ENCODE results near the gene ZNF609.

The ZNF609 gene

GRCh38 chr15:64667736-64668161 is 207.4 kb downstream of the ZNF609 start:
- DNase-seq: no peak

DNA sequence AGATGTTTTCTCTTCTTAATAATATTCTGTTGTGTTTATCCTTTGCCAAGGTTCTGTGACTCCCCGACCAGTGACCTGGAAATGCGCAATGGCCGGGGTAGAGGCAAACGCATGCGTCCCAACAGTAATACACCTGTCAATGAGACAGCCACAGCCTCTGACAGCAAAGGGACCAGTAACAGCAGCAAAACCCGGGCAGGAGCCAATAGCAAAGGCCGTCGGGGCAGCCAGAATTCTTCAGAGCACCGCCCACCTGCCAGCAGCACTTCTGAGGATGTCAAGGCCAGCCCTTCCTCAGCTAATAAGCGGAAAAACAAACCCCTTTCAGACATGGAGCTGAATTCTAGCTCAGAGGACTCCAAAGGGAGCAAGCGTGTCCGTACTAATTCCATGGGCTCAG is 213.5 kb downstream of the ZNF609 start:
- no peak for DNase-seq

DNA sequence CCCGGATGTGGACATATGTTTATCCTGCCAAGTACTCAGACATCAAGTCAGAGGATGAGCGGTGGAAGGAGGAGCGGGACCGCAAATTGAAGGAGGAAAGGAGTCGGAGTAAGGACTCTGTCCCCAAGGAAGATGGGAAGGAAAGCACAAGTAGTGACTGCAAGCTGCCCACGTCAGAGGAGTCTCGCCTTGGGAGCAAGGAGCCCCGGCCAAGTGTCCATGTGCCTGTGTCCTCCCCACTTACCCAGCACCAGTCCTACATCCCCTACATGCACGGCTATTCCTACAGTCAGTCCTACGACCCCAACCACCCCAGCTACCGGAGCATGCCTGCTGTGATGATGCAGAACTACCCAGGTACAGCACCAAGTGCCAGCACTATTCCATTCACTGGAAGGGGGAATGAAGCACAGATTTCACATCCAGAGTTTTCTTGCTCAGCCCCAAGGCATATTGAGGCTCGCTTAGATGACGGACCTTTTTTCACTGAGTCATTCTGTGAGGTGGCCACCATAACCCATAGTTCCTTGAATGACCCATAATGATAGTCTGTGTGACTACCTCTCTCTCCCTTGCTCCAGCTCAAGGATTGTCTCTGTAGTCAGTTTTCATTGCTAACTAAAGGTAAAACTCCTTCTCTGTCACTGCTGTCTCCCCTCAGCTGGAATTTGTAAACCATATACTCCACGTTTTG is 217.9 kb downstream of the ZNF609 start:
- no peak for DNase-seq

DNA sequence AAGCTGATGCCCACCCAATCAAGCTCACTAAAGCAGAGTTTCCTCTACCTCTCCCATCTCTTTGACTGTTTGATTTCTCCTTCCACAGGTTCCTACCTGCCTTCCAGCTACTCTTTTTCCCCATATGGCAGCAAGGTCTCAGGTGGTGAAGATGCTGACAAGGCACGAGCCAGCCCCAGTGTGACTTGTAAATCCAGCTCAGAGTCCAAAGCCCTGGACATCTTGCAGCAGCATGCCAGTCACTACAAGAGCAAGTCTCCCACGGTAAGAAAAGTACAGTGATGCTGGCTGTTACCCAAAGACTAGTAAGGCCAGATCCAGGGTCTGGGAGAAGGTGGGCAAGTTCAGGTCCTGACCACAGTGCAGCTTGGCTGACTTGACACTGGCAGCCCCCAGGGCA is 219.7 kb downstream of the ZNF609 start:
- DNase-seq: no peak

DNA sequence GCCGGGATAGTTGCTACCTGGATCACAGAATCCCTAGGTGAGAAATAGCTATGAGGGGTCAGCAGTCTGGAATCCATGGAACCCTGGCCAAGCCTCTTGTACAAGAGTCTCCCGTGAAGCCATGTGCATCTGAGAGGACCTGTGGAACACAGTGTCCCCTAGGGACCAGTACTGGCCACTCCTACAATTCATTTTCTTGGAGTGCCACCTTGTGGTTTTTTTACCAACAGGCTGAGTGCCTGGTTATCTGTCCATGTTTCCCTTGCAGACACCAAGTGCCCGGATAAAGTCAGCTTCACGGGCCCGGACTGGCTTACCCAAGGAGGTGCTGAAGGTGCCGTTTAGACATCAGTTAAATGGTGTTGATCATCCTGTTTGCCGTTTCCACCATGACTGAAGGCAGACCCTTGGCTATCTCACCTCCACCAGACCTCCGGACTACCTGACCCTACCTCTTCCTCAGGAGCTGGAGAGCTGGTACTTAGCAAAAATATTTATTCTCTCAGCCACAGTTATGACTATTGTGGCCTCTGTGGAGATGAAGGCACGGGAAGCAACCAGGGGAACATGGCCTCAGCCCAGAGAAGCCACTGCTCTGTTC is 221.1 kb downstream of the ZNF609 start:
- DNase-seq: peak; percentile 72 to 92

DNA sequence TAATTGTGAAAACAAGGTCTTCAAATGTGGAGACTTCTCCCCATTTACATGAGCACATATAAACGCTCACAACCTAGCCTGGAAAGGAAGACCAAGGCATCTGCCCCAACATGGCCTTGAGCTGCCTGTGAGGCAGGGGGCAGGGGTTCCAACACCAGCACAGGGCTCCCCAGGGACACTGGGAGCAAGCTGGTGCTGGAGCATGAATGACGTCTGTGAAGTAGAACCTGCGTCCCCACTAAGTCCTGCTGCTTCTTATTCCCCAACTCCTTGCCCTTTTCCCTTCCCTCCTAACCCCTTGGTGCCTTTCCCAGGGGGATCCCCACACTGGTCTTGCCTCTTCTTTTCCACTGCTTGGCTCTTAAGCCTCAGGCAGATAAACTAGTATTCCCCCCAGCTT is 221.9 kb downstream of the ZNF609 start:
- no peak for DNase-seq

GRCh38 chr15:64683378-64683777 is 223.0 kb downstream of the ZNF609 start:
- DNase-seq: no peak

- no peak for DNase-seq
Measured at GRCh38 chr15:64685230-64685888, 225.0 kb downstream of the ZNF609 start.

DNA sequence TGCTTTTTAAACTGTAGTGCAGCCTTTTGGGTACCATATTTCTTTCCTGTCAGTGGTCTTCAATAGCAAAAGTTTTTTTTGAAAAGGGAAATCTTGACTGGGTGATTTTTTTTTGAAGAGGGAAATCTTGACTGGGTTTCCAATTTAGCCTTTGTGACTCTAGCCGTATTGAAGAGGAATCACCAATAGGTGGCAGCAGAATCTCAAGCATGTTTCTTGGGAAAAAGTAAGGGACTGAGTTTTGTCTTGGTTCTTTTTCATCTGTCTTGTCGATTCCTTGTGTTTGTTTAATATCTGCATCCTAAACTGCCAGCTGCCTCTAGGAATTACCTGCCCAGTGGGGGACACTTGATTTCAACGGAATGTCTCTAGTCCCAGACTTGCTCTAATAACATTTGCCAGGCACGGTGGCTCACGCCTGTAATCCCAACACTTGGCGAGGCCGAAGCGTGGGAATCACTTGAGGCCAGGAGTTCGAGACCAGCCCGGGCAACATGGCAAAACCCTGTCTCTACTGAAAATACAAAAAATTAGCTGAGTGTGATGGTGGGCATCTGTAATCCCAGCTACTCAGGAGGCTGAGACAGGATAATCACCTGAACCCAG is 225.9 kb downstream of the ZNF609 start:
- DNase-seq: peak in 1 of 2 experiments; percentile 47

DNA sequence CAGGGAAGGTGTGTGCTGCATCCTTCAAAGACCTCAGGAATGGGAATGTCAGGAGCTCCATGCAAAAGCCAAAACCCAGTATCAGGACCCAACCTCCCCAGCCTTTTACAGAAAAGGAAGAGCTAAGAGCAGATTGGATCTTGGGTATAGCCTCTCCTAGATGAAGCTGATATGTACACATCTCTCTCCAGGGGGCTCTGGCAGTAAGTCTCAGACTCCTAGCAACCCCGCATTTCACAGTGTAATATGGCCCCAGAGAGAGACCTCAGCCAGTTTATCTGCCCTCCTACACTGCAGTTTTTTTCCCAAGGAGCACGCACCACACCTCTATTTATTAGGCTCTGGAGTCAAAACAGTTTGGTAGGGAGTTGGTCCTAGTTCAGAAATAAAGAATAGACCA is 226.8 kb downstream of the ZNF609 start:
- no peak for DNase-seq

- no peak for DNase-seq
Measured at GRCh38 chr15:64687688-64688087, 227.3 kb downstream of the ZNF609 start.

- DNase-seq: no peak
Measured at GRCh38 chr15:64688770-64689169, 228.4 kb downstream of the ZNF609 start.

DNA sequence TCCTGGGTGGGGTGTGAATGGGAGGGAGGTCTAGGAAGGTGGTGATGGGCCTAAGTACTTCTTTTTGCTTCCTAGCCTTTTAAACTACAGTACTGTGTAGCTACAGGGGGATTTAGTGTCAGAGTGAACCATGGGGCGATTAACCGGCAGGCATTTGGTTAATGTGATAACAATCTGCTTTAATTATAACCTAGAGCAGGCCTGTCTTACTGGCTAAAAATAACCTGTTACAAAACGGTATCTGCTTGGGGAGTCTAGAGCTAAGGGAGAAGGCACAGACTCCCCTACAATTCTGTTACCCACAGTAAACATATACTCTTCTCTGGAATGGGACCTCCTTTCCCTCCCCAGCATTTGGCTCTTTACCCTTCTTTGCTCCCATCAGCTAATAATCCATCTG is 229.6 kb downstream of the ZNF609 start:
- no peak for DNase-seq

GRCh38 chr15:64690578-64691296 is 230.4 kb downstream of the ZNF609 start:
- no peak for DNase-seq

DNA sequence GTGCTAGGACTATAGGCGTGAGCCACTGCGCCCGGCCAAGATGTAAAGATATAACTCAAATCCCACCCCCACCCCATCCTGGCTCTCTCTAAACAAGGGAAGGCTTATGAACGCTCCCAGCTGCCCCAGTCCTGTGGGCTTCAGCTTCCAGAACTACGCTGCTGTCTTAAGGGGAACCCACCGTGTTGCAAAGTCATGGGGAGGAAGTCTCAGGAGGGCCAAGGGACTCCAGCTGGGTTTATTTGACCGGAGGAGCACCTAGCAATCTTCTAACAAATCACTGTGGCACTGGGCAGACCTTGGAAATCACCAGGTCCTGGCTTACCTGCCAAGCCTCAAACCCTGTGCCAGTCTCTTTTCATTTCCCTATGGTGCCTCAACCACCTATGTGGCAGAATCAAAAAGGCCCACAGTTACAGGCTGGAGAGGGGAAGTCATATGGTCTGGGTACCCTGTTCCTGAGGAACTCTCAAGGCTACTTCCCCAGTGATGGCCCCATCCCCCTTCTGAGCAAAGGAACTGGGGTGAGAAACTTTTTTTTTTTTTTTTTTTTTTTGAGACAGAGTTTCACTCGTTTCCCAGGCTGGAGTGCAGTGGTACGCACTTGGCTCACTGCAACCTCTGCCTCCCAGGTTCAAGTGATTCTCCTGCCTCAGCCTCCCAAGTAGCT is 231.7 kb downstream of the ZNF609 start:
- no peak for DNase-seq

DNA sequence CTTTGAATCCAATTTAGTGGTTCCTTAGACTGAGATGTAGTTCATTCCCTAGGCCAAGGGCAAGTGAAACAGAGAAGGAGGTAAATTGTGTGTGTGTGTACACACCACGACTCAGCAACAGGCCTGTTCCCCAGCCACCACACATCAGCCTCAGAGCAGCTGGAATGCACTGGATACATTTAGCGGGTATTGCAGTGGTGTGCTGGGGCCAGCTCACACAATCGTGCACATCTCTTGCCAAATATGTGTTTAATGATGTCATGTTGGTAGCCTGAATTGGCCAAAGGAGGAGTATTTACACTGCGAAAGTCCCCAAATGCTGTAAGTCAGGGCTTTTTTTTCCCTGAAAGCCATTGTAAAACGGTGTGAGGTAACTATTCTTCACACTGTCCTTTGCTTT is 232.8 kb downstream of the ZNF609 start:
- DNase-seq: no peak

GRCh38 chr15:64694816-64695215 is 234.4 kb downstream of the ZNF609 start:
- DNase-seq: no peak

DNA sequence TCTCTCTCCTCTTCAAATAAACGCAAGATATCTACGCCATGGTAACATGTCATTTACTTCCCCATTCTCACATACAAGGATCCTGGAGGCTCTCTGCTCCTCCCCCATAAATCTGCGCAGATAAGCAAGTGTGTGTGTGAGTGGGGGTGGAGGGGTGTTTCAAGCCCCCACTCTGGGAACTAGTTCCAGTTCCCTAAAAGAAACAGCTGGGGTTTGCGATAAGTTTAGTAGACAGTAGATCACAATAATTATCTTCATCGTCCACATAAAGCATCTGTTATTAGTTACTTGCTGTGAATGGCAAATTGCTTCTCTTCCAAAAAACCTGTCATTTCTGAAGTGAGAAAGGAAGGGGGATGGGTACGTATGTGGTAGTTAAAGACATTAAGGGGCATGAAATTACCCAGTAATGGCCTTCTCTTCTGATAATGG is 235.2 kb downstream of the ZNF609 start:
- DNase-seq: no peak

DNA sequence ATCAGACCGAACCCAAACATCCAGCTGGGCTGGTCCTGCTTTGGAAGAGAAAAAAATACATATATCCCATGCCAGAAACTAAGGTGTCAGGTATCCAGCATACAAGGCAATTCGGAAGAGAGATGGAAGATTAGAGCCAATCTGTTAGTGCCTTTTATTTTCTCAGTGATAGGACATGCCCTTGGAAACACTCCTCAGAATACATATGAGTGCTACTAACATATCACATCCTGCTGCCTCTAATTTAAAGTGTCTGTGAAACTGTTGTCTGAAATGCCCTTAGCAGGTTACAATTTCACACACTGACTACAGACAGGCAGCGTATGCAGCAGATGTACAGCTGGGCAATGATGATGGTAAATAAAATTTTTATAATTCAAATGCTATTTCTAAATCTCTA is 236.1 kb downstream of the ZNF609 start:
- no peak for DNase-seq

DNA sequence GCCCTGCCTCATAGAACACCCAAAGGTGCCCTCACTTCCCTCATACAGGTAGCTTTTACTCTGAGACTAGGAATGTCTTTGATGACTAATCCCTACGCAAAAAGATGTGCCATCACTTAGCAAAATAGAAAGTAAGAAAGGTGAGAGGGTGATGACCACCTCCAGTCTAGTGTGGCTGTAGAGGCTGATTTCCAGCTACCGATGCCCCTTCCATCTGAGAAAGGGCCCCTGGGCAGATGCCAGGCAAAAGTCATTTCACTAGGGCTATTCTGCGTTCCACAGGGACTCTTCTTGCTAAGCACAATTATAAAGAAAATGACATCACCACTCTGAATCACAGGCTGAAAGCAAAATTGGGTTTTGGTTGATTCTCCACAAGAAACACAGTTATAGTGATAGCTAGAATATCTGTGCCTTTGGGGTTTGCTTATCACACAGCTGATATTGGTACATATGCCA is 237.6 kb downstream of the ZNF609 start:
- DNase-seq: no peak

DNA sequence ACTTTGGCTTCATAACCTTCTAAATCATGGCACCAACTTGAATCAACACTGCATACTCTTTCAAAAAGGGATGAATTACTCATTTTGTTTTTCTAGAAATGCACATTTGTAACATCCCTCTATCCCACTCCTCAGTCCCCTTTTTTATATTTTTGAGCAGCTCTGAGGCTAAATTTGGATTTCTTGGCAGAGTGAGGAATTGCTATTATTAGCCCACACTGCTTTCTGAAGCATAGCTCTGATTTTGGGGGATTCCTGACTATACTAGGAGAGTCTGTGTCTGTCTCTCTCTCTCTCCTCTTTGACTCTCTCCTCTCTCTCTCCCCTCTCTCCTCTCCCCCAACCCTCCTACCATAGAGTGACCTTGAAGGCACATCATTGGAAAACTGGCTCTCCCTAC is 238.4 kb downstream of the ZNF609 start:
- DNase-seq: no peak

GRCh38 chr15:64699751-64700388 is 239.5 kb downstream of the ZNF609 start:
- DNase-seq: peak in 1 of 2 experiments; percentile 53

All from NCI-H526 (cell line).